GM12801 (cell line): ENCODE data around the gene UBE2J2.

Source experiments
- TF ChIP-seq, protein P1 (sequence below): IDR thresholded peaks from one replicate; pipeline ENCODE4 v1.5.1; 2011; ENCODE audit warnings: control low read depth; ENCODE audit not compliant: insufficient read length; ENCODE audit errors: extremely low read depth

Gene UBE2J2

GRCh38 chr1:1225238-1225845 lies 48.3 kb downstream of the UBE2J2 start:
- TF ChIP-seq, protein P1, sequence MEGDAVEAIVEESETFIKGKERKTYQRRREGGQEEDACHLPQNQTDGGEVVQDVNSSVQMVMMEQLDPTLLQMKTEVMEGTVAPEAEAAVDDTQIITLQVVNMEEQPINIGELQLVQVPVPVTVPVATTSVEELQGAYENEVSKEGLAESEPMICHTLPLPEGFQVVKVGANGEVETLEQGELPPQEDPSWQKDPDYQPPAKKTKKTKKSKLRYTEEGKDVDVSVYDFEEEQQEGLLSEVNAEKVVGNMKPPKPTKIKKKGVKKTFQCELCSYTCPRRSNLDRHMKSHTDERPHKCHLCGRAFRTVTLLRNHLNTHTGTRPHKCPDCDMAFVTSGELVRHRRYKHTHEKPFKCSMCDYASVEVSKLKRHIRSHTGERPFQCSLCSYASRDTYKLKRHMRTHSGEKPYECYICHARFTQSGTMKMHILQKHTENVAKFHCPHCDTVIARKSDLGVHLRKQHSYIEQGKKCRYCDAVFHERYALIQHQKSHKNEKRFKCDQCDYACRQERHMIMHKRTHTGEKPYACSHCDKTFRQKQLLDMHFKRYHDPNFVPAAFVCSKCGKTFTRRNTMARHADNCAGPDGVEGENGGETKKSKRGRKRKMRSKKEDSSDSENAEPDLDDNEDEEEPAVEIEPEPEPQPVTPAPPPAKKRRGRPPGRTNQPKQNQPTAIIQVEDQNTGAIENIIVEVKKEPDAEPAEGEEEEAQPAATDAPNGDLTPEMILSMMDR = no peak

- TF ChIP-seq, protein P1 = no peak
Observed at GRCh38 chr1:1223891-1224290, 49.8 kb downstream of the UBE2J2 start.

- TF ChIP-seq, protein P1 = no peak
Observed at GRCh38 chr1:1223321-1223720, 50.3 kb downstream of the UBE2J2 start.

GRCh38 chr1:1222575-1223225 lies 51.0 kb downstream of the UBE2J2 start:
- TF ChIP-seq, protein P1 = no peak

GRCh38 chr1:1221887-1222574 lies 51.6 kb downstream of the UBE2J2 start:
- TF ChIP-seq, protein P1 = no peak

DNA sequence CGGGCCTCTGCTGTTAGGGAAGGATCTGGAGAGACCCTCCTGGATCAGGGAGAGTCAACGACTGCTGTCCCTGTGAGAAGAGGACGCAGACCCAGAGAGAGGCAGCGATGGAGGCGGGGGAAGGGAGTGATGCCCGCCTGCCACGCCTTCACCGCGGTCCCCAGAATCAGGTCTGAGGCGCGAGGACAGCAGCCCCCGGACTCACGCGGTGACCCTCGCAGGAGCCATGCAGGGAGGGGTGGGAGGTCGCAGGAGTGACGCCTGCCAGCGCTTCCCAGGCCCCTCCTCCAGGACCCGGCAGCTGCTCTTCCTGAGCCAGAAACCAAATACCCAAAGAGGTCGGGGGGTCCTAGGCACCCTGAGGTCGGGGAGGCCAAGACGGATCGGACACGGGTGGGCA lies 53.5 kb downstream of the UBE2J2 start:
- TF ChIP-seq, protein P1 = no peak

- TF ChIP-seq, protein P1 = no peak
Observed at GRCh38 chr1:1219341-1219740, 54.3 kb downstream of the UBE2J2 start.
